Measurements from ENCODE around the gene ZNF845. TPM values are rescaled to one million over a fixed set of nuclear protein-coding genes. Genes with fewer than 3 reads are reported as not detected.

Gene ZNF845
- total RNA-seq, 1 experiment from 2014 or later = 18.5 TPM

- TF ChIP-seq, protein P1, sequence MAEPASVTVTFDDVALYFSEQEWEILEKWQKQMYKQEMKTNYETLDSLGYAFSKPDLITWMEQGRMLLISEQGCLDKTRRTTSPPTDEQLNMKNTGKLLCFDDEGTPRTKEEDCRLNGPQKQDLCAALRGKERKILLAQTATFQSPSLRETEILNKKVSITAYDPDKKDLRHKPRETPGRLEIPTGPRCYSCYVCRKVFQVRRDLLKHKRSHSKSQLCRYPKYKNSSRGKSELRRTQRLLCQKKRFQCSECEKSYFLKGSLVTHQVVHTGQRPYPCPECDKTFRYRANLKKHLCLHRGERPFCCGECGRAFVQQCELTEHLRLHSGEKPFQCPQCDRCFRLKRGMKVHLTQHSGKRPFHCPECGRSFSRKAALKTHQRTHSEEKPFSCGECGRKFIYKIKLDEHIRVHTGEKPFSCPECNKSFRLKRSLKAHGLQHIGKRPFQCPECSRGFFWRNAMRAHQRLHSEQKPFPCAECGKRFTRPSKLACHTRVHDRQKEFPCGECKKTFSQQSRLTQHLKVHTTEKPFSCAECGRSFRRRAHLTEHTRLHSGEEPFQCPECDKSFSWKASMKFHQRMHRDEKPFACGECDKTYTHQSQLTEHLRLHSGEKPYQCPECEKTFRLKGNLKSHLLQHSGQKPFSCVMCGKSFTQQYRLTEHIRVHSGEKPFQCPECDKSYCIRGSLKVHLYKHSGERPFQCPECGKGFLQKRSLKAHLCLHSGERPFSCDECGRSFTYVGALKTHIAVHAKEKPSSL (CRISPR knock-in tag; conservative IDR thresholded peaks at IDR 0.05) = no peak
- TF ChIP-seq, protein P2, sequence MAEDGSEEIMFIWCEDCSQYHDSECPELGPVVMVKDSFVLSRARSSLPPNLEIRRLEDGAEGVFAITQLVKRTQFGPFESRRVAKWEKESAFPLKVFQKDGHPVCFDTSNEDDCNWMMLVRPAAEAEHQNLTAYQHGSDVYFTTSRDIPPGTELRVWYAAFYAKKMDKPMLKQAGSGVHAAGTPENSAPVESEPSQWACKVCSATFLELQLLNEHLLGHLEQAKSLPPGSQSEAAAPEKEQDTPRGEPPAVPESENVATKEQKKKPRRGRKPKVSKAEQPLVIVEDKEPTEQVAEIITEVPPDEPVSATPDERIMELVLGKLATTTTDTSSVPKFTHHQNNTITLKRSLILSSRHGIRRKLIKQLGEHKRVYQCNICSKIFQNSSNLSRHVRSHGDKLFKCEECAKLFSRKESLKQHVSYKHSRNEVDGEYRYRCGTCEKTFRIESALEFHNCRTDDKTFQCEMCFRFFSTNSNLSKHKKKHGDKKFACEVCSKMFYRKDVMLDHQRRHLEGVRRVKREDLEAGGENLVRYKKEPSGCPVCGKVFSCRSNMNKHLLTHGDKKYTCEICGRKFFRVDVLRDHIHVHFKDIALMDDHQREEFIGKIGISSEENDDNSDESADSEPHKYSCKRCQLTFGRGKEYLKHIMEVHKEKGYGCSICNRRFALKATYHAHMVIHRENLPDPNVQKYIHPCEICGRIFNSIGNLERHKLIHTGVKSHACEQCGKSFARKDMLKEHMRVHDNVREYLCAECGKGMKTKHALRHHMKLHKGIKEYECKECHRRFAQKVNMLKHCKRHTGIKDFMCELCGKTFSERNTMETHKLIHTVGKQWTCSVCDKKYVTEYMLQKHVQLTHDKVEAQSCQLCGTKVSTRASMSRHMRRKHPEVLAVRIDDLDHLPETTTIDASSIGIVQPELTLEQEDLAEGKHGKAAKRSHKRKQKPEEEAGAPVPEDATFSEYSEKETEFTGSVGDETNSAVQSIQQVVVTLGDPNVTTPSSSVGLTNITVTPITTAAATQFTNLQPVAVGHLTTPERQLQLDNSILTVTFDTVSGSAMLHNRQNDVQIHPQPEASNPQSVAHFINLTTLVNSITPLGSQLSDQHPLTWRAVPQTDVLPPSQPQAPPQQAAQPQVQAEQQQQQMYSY (CRISPR knock-in tag; IDR thresholded peaks at IDR 0.05) = no peak
- TF ChIP-seq E2F4 (CRISPR knock-in tag; IDR thresholded peaks at IDR 0.05; ENCODE audit: borderline replicate concordance, low read depth) (no peak), ESRRA (CRISPR knock-in tag; IDR thresholded peaks at IDR 0.05; ENCODE audit: borderline replicate concordance) (no peak), ATF6 (CRISPR knock-in tag; IDR thresholded peaks at IDR 0.05) (no peak)
These were observed 42.6 kb upstream of the ZNF845 start (continued) for GRCh38 chr19:53290758-53291549.

- H3K4me3 Mint-ChIP-seq = no peak overlapping the region
- H3K27me3 Mint-ChIP-seq (ENCODE audit: low read depth) = peaks cover 9% of the 10 kb centered on the region
- ATAC-seq (peak; percentile 83), DNase-seq (ENCODE audit: low spot score) (no peak)
- CTCF ChIA-PET = no interaction called here
- peak overlapping the region; percentile 89 for H3K27ac Mint-ChIP-seq
- peaks cover 48% of the 10 kb centered on the region for H3K36me3 Mint-ChIP-seq
- POLR2A ChIA-PET = no interaction called here
- H3K4me1 Mint-ChIP-seq = no peaks in the 10 kb centered on the region
- peaks cover 67% of the 10 kb centered on the region for H3K9me3 Mint-ChIP-seq
- no peak for TF ChIP-seq ERG (CRISPR knock-in tag; IDR thresholded peaks at IDR 0.05)
- TF ChIP-seq, protein P3, sequence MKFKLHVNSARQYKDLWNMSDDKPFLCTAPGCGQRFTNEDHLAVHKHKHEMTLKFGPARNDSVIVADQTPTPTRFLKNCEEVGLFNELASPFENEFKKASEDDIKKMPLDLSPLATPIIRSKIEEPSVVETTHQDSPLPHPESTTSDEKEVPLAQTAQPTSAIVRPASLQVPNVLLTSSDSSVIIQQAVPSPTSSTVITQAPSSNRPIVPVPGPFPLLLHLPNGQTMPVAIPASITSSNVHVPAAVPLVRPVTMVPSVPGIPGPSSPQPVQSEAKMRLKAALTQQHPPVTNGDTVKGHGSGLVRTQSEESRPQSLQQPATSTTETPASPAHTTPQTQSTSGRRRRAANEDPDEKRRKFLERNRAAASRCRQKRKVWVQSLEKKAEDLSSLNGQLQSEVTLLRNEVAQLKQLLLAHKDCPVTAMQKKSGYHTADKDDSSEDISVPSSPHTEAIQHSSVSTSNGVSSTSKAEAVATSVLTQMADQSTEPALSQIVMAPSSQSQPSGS (CRISPR knock-in tag; IDR thresholded peaks at IDR 0.05; ENCODE audit: borderline replicate concordance, low read depth) = no peak
- TF ChIP-seq FOXK1 (CRISPR knock-in tag; IDR thresholded peaks at IDR 0.05) = no peak
- TF ChIP-seq ETV6 (CRISPR knock-in tag; IDR thresholded peaks at IDR 0.05) = no peak
- TF ChIP-seq AR (CRISPR knock-in tag; IDR thresholded peaks at IDR 0.05) = no peak
- TF ChIP-seq MYBL2 (CRISPR knock-in tag; IDR thresholded peaks at IDR 0.05) = no peak
- TF ChIP-seq, protein P4, sequence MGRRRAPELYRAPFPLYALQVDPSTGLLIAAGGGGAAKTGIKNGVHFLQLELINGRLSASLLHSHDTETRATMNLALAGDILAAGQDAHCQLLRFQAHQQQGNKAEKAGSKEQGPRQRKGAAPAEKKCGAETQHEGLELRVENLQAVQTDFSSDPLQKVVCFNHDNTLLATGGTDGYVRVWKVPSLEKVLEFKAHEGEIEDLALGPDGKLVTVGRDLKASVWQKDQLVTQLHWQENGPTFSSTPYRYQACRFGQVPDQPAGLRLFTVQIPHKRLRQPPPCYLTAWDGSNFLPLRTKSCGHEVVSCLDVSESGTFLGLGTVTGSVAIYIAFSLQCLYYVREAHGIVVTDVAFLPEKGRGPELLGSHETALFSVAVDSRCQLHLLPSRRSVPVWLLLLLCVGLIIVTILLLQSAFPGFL (CRISPR knock-in tag; IDR thresholded peaks at IDR 0.05; ENCODE audit: borderline replicate concordance) = no peak
- TF ChIP-seq ZBTB21 (CRISPR knock-in tag; IDR thresholded peaks at IDR 0.05; ENCODE audit: borderline replicate concordance) = no peak
- TF ChIP-seq ZNF138 (CRISPR knock-in tag; conservative IDR thresholded peaks at IDR 0.05) = no peak
- TF ChIP-seq, protein P5, sequence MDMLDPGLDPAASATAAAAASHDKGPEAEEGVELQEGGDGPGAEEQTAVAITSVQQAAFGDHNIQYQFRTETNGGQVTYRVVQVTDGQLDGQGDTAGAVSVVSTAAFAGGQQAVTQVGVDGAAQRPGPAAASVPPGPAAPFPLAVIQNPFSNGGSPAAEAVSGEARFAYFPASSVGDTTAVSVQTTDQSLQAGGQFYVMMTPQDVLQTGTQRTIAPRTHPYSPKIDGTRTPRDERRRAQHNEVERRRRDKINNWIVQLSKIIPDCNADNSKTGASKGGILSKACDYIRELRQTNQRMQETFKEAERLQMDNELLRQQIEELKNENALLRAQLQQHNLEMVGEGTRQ (CRISPR knock-in tag; IDR thresholded peaks at IDR 0.05) = no peak
- TF ChIP-seq ZNF671 (CRISPR knock-in tag; IDR thresholded peaks at IDR 0.05) = no peak
These were observed 38.6 kb upstream of the ZNF845 start for GRCh38 chr19:53294786-53295441.
